GM21825 (cell line): ENCODE measurements around the gene ROR1.

ENCODE experiments used
- ATAC-seq: cut with Tn5 transposase; IDR thresholded peaks from one replicate; pipeline ENCODE4 v1.9.1; 2021; ENCODE audit warnings: mild to moderate bottlenecking, moderate library complexity; ENCODE audit not compliant: unreplicated experiment

Gene ROR1

DNA sequence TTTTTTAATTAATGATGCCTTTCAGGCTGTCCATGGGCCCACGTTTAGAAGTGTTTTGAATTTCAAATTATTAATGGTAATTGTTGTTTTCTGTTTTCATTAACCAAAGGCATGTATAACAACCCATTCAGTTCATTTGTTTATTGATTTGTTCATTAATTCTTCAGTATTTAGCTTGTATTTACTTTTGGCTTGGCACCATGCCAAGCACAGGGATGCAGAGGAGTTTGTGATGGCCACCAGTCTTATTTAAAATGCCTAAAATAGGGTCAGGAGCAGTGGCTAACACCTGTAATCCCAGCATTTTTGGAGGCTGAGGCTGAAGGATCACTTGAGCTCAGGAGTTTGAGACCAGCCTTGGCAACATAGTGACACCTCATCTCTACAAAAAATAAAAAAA is 75.3 kb downstream of the ROR1 start:
- ATAC-seq, result no peak

DNA sequence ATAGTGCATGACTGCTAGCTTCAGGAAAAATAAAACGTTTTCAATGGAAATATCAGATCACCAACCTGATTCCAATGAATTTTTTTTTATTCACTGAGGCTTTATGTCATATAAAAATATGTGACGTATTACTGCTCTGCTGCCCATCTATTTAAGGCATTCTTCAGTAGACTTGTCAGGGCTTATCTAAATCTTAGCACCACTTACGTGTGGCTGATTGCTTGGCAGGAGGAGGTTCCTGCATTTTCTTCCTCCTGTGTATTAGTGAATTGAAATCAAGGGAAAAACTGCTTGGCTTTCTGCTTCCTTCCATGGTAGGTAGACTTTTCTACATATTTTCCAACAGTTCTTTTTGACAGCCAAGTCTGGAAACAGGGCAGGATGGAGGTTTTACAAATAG is 80.3 kb downstream of the ROR1 start:
- ATAC-seq, result no peak

DNA sequence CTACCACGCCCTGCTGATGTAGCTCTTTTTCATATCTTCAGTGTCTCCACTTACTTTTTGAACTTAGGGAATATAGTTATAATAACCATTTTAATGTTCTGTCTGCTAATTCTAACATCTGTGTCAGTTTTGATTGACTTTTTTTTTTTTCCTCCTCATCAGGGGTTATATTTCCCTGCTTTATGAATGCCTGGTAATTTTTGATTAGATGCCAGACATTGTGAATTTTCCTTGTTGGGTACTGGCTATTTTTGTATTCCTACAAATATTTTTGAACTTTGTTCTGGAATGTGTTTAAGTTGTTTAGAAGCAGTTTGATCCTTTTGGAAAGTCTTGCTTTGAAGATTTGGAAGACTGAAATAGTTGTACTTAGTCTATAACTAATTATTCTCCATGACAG is 82.1 kb downstream of the ROR1 start:
- no peak for ATAC-seq

DNA sequence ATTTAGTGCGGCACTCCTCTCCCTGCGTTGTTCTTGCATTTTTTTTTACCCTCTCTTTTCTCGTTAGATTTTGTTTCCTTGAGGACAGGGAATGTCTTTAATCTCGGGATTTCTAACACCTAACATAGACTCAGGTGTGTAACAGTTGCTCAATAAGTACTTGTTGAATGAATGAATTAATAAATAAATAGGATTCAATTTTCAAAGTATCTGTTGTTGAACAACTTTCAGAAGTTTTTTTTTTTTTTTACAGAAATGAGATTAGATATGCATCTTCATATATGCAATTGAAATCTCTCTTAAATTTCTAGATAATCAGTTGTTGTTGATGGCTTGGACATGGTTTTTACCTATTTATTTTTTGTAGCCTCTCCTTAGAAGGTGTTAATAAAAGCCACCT is 83.1 kb downstream of the ROR1 start:
- no peak for ATAC-seq

DNA sequence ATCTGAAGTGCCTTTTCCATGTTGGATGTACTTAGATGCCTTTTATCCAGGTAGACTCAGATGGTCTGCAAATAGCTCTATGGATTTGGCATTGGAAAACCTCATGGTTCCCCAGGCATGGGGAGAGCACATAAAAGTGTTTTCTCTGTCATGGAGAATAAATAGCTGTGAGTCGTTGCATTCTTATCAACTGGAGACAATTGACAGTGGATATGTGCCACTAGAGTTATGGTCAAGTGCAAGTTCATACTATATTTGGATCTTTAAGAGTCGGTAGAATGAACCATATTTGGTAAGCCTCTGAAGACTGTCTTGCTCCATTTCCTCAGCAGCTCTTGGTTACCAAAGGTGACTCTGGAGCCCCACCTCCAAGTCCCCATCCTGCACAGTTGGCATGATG is 83.7 kb downstream of the ROR1 start:
- no peak for ATAC-seq

DNA sequence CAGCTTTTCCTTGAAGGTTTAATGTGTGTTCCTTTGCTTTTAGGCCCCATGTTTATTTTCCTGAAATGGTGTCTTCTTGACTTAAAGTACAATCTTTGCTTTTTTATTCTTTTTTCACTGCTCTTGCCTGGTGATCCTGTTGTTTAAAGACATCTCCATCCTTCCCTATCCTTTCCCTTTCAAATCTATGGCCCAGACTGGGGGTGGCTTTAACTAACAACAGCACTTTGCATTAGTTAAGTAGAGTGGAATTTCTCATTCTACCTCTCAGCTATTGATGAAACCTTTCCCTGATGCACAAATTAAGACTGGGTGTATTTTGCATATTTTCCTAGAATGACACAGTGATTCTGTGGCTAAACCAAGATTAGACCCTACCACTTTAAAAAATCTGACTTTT is 84.3 kb downstream of the ROR1 start:
- no peak for ATAC-seq

DNA sequence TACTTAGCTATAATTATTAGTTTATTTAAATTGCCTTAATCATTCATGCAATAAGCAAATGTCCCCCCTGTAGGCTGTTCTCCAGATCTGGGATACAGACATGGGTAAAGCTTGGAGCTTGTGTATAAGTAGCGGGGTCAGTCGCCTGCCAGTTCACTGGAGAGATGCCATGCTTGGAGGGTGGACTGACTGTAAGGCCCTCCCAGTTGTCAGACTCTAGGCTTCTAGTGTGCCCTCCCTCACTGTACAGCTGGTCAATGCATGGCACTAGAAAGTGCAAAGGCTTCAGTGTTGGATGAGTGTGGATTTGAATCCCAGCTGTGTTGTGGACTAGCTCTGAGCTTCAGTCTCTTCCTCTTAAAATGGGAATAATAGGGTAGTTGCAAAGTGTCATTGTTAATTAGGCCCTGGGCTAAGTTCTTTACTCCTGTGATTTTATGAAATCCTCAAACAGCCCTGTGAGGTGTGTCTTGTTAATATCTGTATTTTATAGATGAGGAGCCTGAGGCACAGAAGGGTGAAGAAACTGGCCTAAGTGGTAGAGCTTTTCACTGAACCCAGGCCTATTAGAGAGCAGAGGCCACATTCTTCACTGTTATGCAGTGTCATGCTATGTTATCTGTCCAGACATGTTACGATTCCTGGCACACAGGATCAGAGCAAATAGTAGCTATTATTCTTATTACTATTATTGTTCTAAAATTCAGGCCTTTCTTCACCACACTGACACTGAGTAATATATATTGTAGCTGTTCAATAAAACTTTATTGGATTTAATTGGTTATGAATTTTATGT is 85.9 kb downstream of the ROR1 start:
- no peak for ATAC-seq

DNA sequence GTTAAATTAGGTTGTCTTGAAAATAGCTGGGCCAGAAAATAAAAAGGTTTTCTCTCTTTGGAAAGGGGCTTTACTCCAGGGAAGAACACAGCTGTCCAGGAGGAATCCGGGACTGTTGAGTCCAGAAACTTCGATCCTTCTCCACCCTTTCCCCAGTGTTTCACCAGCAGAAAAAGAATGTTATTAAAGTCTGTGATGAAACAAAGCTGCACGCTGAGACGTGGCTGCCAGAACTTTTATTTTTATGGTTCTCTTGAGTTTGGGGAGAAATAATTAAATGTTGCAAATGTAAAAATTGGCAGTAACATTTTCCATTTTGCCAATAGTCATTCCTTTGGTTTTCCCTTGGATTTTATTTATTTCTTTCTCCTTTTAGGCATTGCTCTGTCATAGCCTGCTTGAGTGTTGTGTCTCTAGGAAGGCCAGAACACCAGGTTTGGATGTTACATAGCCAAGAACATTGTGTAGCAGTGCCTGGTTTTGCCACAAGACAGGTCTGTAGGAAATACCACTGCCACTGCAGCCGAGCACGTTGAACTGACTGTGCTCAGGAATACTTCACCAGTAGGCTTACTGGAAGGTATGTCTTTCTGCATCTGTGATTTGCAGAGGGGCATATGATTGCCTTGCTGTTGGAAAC is 87.4 kb downstream of the ROR1 start:
- no peak for ATAC-seq

DNA sequence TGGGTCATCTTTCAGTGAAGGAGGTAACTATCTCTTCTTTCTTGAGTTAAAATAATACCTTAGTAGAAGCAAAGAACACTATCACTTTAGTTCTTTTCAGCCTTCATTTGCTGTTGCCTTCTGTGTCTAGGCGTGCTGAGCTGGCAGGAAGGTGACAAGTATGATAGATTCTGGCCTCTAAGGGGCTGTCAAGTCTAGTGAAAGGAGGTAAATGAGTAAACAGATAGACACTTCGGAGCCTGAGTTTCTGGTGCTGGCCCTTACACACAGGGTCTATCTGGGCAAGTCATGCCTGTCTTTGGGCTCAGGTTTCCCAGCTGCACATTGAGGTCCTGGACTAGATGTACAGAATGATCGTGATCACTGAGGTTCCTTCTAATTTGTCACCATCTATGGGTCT is 89.3 kb downstream of the ROR1 start:
- no peak for ATAC-seq

DNA sequence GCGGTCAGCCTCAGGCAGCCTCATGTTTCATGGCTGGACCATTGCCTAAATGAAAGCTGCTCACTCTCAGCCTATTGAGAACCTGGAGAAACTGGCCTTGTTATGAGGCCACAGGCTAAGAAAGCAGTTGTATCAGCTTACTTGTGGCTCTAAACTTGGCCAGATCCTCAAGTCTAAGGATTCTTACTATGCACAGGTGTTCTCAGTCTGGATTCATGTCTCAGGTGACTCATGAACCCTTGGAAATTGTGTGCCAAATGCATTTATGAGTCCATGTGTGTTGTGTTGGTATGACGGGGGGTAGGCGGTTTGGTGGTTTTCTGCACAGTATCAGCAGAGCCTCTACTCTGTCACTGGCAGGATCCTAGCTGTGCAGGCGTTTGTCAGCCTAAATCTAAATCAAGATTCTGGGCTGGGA is 90.4 kb downstream of the ROR1 start:
- ATAC-seq, result no peak

DNA sequence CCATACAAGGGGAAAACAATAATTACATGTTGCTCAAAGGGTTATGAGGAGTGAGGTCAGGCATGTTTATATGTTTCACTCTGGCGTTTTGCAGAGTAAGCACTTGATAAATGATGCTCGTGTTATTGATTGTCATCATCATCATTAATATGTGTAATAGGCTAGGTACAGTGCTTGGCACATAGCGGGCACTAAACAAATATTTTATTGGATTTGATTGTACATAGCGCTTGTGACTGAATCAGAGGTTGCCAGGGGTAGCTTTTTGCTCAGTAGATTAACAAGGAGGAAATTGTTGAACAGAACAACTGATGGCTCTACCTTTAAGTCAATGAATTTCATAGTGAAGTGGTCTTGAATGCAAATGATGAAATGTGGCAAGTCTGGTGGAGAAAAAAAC is 91.7 kb downstream of the ROR1 start:
- ATAC-seq, result no peak

DNA sequence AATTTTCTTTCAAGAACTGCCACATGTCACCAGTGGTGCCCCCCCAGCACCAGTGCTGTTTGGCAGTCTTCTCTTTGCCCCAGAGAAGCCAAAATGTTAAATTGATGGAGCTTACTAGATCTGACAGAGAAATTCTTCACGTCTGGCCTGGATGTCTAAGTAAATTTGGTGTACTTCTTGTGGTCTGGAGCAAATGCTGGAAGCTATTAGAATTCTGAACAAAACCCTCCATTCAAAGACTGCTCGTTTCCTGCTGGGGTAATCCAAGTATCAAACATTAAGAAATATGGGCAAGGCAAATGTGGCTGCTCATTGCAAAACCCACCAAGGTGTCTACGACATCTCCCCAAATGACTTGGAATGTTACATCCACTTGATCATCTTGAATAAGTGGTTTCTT is 92.3 kb downstream of the ROR1 start:
- no peak for ATAC-seq

DNA sequence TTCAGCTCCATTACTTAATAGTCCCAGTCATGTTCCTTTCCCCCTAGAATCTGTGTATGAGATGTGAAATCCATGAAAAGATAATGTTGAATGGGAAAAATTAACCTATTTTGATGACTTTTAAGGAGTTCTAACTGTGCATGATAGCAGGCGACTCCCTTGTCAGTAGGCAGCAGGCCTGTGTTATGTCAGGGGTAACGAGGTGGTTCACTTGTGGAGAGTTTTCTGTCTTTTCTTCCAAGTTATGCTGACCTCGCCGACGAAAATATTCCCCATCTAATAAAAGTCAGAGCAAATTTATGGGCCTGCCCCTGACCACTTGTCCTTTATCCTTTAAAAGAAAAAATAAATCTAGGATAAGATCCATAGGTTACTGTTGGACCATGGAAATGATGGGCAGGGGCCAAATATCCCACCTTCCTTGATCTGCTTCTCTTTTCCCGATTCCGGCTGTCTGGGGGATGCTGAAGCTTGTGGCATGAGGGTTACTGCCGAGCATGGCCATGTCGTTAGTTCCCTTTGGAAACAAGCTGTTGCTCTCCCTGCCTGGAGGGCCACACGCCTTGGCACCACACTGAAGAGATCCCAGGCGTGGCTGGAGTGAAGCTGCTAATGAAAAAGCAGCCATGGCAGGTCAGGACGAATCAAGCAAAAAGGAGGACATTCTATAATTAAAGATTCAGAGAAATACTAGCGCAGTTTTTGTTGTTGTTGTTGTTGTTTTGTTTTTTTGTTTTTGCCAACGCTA is 93.8 kb downstream of the ROR1 start:
- ATAC-seq, result no peak

DNA sequence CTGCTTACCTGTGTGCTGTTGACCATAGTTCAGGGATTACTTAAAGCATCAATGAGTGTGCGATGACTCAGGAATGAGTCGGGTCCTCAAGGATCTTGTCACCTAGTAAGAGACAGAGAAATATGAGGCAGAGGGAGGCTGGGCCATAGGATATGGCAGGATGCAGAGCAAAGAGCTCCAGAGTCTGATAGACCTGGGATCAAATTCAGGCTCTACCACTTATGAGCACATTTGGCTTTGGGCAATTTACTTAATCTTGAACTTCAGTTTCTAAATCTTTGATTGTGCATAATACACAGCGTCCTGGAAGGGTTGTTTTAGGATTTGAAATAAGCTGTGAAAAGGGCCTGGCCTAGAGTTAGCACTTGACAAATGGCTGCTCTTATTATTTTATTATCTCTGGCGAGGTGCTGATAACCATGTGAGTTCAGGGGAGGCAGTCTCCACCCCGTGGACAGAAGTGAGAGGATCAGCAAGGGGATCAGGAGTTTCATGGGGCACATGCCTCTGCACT is 94.5 kb downstream of the ROR1 start:
- ATAC-seq, result no peak

DNA sequence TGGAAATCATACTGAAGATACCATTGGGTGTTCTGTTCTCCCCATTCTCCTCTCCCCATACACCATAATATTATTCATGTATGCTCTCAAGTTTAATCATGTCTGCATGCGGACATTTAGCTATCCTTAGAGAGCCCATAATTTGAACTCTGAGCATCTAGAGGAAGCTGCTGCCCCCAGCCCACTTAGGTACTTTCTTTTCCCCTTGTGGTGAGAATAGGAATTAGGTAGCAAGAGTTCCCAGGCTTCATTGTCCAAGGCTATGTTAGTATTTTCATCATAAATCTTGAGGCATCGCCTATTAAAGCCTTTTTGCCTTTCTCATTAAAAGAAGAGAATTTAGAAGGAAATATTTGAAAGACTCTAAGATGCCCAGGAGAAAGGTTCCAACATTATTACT is 96.3 kb downstream of the ROR1 start:
- no peak for ATAC-seq

DNA sequence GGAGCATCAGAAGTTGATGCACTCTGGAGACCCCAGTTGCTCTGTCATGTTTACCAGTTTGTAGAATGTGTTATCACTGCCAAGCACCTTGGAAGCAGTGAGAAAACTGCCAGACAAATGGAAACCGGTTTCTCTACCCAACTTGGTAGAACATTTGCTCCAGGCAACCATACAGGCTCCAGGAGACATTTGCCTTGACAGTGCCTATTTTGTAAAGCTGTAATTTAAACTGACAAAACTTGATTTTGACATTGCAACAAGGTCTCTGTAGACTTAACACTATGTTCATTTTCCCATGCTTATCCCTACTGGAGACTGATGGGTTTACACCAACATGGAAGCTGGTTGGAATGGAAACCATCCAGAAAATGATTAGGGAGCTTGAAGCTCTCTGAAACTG is 97.6 kb downstream of the ROR1 start:
- no peak for ATAC-seq

DNA sequence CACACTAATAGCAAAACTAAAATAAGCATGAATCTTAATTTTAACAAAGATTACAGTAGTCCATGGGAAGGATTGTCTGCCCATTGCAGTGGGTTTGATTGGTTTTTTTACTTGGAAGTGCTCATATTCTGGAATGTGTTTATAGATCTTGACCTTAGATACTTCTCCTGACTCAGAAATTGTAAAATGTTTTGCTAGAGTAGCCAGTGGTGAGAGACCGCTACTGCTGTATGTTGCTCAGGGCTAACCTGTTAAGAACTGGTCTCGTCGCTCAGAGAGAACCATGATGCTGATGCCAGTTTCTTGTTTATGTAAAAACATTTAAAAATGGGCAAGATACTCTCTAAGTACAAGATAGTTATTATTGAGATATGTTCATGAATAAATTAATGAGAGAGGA is 99.9 kb downstream of the ROR1 start:
- no peak for ATAC-seq

DNA sequence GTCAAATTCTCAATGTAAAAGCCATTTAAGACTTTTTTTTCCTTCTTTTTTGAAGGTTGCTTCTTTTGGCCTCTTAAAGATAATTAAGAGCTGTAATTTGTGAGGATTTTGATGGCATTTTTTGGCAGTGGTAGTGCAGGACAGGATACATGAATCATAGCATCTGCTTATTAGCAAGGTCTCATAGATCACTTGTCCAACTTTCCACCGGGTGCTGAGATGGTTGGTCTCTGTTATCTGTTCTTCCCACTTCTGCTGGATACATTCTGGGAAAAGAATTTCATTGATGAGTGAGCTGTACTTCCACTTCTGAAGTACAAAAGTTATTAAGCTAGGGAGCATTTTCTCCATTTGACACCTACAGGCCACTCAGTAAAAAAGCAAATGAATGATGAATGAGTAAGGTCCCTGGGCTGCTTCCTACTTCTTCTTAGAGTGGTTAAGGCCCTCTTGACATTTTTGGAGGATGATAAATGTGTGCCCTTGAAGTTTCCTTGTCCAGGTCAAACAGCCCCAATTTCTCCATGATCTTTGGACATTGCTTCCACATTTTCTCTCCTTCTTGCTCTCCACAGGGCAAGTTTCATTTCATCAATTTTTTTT is 100.6 kb downstream of the ROR1 start:
- ATAC-seq, result no peak

DNA sequence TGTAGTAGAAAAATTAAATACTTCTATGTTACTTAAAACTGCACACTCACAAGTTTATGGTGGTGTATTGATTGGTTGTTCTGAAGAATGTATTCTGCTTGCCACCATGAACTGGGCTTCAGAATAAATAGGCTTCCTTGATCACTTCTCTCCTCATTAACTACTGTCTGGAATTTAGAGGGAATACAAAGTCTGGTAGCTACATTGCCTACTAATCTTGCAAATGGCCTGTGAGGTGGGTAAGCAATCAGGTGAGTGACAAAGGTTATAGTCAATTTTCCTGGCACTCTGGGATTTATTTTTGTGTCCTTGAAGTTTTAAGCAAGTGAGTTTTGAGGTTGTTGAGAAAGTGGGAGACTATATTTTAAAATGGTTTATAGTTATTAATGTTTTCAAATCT is 101.8 kb downstream of the ROR1 start:
- ATAC-seq, result no peak

DNA sequence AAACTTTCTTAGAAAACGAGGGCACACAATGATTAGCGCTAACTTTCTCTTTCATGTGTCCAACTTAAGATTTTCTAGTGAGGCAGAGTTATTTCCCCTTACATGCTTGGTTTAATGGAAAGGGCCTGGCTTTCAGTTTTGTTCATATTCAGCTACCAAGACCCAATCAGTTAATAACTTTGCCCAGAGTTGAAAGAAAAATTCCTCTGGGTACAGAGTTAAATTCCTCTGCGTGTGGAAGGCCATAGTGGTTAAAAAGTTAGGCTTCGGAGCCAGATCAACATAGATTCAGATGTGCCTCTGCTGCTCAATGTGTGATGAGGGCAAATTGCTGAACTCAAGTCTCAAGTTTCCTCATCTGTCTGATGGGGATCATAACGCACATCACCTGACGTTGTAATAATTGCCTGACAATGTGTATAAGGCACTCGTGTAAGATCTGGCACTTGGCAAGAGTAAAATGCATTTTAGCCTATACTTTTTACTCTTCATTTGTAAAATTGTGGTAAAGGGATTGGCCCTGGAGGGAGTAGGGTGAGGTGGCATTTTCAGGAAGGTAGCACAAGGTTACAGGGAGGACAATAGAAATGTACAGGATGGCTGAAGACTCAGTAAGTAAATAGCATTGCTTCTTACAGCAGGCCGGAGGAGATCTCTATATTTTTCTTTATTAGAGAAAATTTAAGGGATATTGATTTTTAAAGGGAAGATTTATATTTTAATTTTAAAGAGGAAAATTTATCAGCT is 103.4 kb downstream of the ROR1 start:
- no peak for ATAC-seq

DNA sequence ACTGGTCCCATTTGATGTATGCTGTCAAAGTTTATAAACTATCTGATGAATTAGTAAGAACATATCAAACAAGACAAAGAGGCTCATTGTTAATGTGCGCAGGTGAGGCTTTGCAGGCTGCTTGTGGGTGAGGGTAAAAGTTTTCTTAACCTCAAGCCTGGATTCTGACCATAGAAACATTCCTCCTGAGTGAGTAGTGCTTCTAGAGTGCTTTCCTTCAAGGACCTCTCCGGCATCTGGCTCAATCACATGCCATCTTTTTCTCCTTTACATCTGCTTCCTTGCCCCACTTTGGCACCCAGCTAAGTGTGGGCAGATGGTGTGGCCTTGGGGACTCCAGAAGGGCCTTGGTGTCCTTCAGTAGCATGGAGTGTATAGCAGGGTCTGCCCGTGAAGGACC is 104.0 kb downstream of the ROR1 start:
- no peak for ATAC-seq
